Nephron progenitor cell (in vitro differentiated cells): ENCODE results near the gene CPXM2.

Source experiments
- DNase-seq: peaks from one replicate; pipeline ENCODE4 v3.0.0; 2021
- H3K27ac Mint-ChIP-seq: 2 replicates; pipeline ENCODE4 v1.8.0; 2021; ENCODE audit warnings: mild to moderate bottlenecking, moderate library complexity, mixed read lengths
- H3K27me3 Mint-ChIP-seq: 2 replicates; pipeline ENCODE4 v1.8.0; 2021; ENCODE audit warnings: mild to moderate bottlenecking, low read depth, mixed read lengths; ENCODE audit not compliant: poor library complexity
- H3K36me3 Mint-ChIP-seq: 2 replicates; pipeline ENCODE4 v1.8.0; 2021; ENCODE audit warnings: low read depth, mixed read lengths
- H3K4me1 Mint-ChIP-seq: 2 replicates; pipeline ENCODE4 v1.8.0; 2021; ENCODE audit warnings: mixed read lengths
- H3K4me3 Mint-ChIP-seq: 2 replicates; pipeline ENCODE4 v1.8.0; 2021; ENCODE audit warnings: mild to moderate bottlenecking, moderate library complexity, mixed read lengths
- H3K9me3 Mint-ChIP-seq: 2 replicates; pipeline ENCODE4 v1.8.0; 2021; ENCODE audit warnings: mild to moderate bottlenecking, moderate library complexity, mixed read lengths
- TF ChIP-seq, protein P1 (sequence below): fragments of 200-600 bp; sonication (generic); IDR thresholded peaks from 2 replicates; pipeline ENCODE4 v1.5.0; 2021; ENCODE audit warnings: antibody characterized with exemption

Gene CPXM2

DNA sequence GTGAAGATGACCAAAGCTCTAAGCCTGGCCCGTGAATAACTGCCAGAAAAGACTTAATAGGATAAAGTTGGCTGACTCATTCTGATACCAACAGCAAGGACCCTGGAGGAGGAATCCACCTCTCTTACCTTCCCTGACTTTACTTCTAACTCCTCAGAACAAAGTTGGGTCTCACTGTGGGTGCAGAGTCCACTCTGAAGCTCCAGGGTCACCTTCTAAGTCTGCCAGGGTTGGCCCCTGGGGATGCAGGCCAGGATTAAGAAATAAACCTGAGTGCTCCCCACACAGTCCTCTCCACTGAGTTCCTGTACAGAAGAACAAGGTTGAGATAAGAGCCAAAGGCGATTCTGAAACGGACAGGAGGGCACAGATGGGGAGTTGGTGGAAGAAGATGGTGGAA, 171.1 kb downstream of the CPXM2 start:
- H3K36me3 Mint-ChIP-seq = no peaks in the 10 kb centered on the region
- H3K27ac Mint-ChIP-seq = no peak overlapping the region
- TF ChIP-seq, protein P1, sequence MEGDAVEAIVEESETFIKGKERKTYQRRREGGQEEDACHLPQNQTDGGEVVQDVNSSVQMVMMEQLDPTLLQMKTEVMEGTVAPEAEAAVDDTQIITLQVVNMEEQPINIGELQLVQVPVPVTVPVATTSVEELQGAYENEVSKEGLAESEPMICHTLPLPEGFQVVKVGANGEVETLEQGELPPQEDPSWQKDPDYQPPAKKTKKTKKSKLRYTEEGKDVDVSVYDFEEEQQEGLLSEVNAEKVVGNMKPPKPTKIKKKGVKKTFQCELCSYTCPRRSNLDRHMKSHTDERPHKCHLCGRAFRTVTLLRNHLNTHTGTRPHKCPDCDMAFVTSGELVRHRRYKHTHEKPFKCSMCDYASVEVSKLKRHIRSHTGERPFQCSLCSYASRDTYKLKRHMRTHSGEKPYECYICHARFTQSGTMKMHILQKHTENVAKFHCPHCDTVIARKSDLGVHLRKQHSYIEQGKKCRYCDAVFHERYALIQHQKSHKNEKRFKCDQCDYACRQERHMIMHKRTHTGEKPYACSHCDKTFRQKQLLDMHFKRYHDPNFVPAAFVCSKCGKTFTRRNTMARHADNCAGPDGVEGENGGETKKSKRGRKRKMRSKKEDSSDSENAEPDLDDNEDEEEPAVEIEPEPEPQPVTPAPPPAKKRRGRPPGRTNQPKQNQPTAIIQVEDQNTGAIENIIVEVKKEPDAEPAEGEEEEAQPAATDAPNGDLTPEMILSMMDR = no peak
- H3K4me3 Mint-ChIP-seq = no peak overlapping the region
- DNase-seq = no peak
- peaks cover 16% of the 10 kb centered on the region for H3K27me3 Mint-ChIP-seq
- no peaks in the 10 kb centered on the region for H3K4me1 Mint-ChIP-seq
- H3K9me3 Mint-ChIP-seq = no peaks in the 10 kb centered on the region

GRCh38 chr10:123718544-123719060, 173.0 kb downstream of the CPXM2 start:
- no peaks in the 10 kb centered on the region for H3K36me3 Mint-ChIP-seq
- no peak overlapping the region for H3K27ac Mint-ChIP-seq
- H3K4me1 Mint-ChIP-seq = no peaks in the 10 kb centered on the region
- H3K9me3 Mint-ChIP-seq = peaks cover 7% of the 10 kb centered on the region
- TF ChIP-seq, protein P1 = no peak
- DNase-seq = no peak
- H3K27me3 Mint-ChIP-seq = peaks cover 20% of the 10 kb centered on the region
- no peak overlapping the region for H3K4me3 Mint-ChIP-seq

- H3K4me3 Mint-ChIP-seq = no peak overlapping the region
- no peaks in the 10 kb centered on the region for H3K36me3 Mint-ChIP-seq
- H3K27me3 Mint-ChIP-seq = peaks cover 23% of the 10 kb centered on the region
- TF ChIP-seq, protein P1 = no peak
- no peaks in the 10 kb centered on the region for H3K4me1 Mint-ChIP-seq
- H3K27ac Mint-ChIP-seq = no peak overlapping the region
- peaks cover 12% of the 10 kb centered on the region for H3K9me3 Mint-ChIP-seq
- no peak for DNase-seq
These were observed 174.3 kb downstream of the CPXM2 start for GRCh38 chr10:123717336-123717735.

GRCh38 chr10:123715546-123715945, 176.1 kb downstream of the CPXM2 start:
- Mint-ChIP-seq H3K36me3 (no peaks in the 10 kb centered on the region), H3K4me3 (no peak overlapping the region), H3K4me1 (no peaks in the 10 kb centered on the region), H3K27me3 (peaks cover 26% of the 10 kb centered on the region), H3K27ac (no peak overlapping the region), H3K9me3 (peaks cover 12% of the 10 kb centered on the region)
- DNase-seq = no peak
- TF ChIP-seq, protein P1 = no peak

GRCh38 chr10:123706236-123706635, 185.4 kb downstream of the CPXM2 start:
- TF ChIP-seq, protein P1 = no peak
- DNase-seq = no peak
- Mint-ChIP-seq H3K36me3 (no peaks in the 10 kb centered on the region), H3K27me3 (peaks cover 17% of the 10 kb centered on the region), H3K27ac (no peak overlapping the region), H3K4me3 (no peak overlapping the region), H3K9me3 (no peaks in the 10 kb centered on the region), H3K4me1 (peaks cover 17% of the 10 kb centered on the region)

DNA sequence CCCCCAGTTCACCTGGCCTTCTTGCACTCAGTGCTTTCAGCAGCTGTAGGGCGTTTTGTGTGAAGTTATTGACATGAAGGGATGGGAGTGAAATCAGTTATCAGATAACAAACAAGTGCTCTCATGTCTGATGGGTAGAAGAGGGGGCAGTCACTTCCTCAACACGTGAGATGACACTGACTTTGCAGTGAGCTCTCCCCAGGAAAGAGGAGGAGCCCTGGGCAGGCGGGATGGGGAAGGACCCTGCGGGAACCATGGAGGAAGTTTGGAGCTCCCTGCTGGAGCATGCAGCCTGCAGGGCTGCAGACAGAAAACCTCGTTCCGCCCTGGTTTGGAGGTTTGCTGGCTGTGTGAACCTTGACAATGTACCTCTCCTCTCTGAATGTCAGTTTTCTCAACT, 186.8 kb downstream of the CPXM2 start:
- H3K4me1 Mint-ChIP-seq = peaks cover 17% of the 10 kb centered on the region
- no peak for DNase-seq
- no peaks in the 10 kb centered on the region for H3K36me3 Mint-ChIP-seq
- H3K27ac Mint-ChIP-seq = no peak overlapping the region
- no peaks in the 10 kb centered on the region for H3K9me3 Mint-ChIP-seq
- no peak overlapping the region for H3K4me3 Mint-ChIP-seq
- H3K27me3 Mint-ChIP-seq = peaks cover 10% of the 10 kb centered on the region
- TF ChIP-seq, protein P1 = no peak
